Lower leg skin (tissue), 4 donors: ENCODE results near the gene ATP13A2. TPM values are rescaled to one million over a fixed set of nuclear protein-coding genes. Genes with fewer than 3 reads are reported as not detected.

ENCODE experiments used
- DNase-seq, 2 donors: peaks; one replicate each; pipeline ENCODE4 v3.0.0-alpha.2; 2019; ENCODE audit warnings: low spot score in 2 of 2
- H3K4me3 ChIP-seq: fragments of 200-600 bp; sonication (generic); 2 replicates; pipeline ENCODE4 v1.5.1; 2017; ENCODE audit warnings: mild to moderate bottlenecking, low read depth; ENCODE audit not compliant: poor library complexity, severe bottlenecking
- CTCF ChIP-seq, 3 donors: fragments of 450-650 bp; IDR thresholded peaks; one replicate each; pipeline ENCODE4 v1.5.1; 2016; ENCODE audit warnings: antibody characterized with exemption in 3 of 3, mild to moderate bottlenecking in 3 of 3, moderate library complexity in 2 of 3
- POLR2A ChIP-seq, 2 donors: fragments of 450-650 bp; IDR thresholded peaks; one replicate each; pipeline ENCODE4 v1.6.1; 2016 to 2017; ENCODE audit warnings: antibody characterized with exemption in 2 of 2, mild to moderate bottlenecking in 1 of 2, moderate library complexity in 1 of 2
- WGBS, 2 donors: methylation state at CpG; one replicate each; pipeline ENCODE4 v1.1.5; 2018; 5-methylcytosine and 5-hydroxymethylcytosine counted together
- intact Hi-C: fragments of 100-400 bp; cut with DNase I; formaldehyde crosslinking; loops from one replicate; pipeline ENCODE4 v1.15.0; 2023; ENCODE audit warnings: low total_unique reads
- total RNA-seq, 4 donors: library from RNA; depleted of rRNA; stranded (reverse); fragments of >200 nt; gene quantifications; one replicate each; pipeline ENCODE4 v1.1.0, GENCODE V29; 2016

Gene ATP13A2
- total RNA-seq, 4 donors from 2014 or later, result 22.1 to 50.2 (median 38.8) TPM

- WGBS, 2 donors, result 92 to 93% methylated on average over 13 to 19 of the region's 22 CpGs
- no peak for DNase-seq
- TF ChIP-seq POLR2A (IDR thresholded peaks at IDR 0.05) (no peak), CTCF (IDR thresholded peaks at IDR 0.05) (no peak)
- intact Hi-C loops, result no loop called here
- H3K4me3 ChIP-seq, result no peak overlapping the region
Measured at GRCh38 chr1:16989676-16990391, 21.9 kb downstream of the ATP13A2 start.

- no peak overlapping the region for H3K4me3 ChIP-seq
- WGBS, 2 donors, result 69 to 91% methylated on average over 13 of the region's 13 CpGs
- intact Hi-C loops, result no loop called here
- DNase-seq, result no peak
- TF ChIP-seq POLR2A (IDR thresholded peaks at IDR 0.05) (no peak), CTCF (IDR thresholded peaks at IDR 0.05) (no peak)
Measured at GRCh38 chr1:16988210-16988609, 23.5 kb downstream of the ATP13A2 start.

GRCh38 chr1:16986962-16987361, 24.8 kb downstream of the ATP13A2 start:
- WGBS, 2 donors, result 87 to 88% methylated on average over 6 to 16 of the region's 16 CpGs
- no peak overlapping the region for H3K4me3 ChIP-seq
- intact Hi-C loops, result no loop called here
- TF ChIP-seq CTCF (IDR thresholded peaks at IDR 0.05), result no peak
- TF ChIP-seq POLR2A (IDR thresholded peaks at IDR 0.05), result no peak
- no peak for DNase-seq

GRCh38 chr1:16986560-16986959, 25.2 kb downstream of the ATP13A2 start:
- whole genome bisulfite sequencing, 2 donors, result 83 to 95% methylated on average over 16 to 23 of the region's 23 CpGs

GRCh38 chr1:16986113-16986512, 25.6 kb downstream of the ATP13A2 start:
- no peak for TF ChIP-seq POLR2A (IDR thresholded peaks at IDR 0.05)
- TF ChIP-seq CTCF (IDR thresholded peaks at IDR 0.05), result no peak
- no peak overlapping the region for H3K4me3 ChIP-seq
- no peak for DNase-seq
- intact Hi-C loops, result no loop called here
- WGBS, 2 donors, result 89 to 90% methylated on average over 14 to 15 of the region's 19 CpGs

More at GRCh38 chr1:16986560-16986959, 25.2 kb downstream of the ATP13A2 start:
- no peak for TF ChIP-seq POLR2A (IDR thresholded peaks at IDR 0.05)
- TF ChIP-seq CTCF (IDR thresholded peaks at IDR 0.05), result no peak
- no peak overlapping the region for H3K4me3 ChIP-seq
- intact Hi-C loops, result no loop called here
- no peak for DNase-seq

GRCh38 chr1:16984717-16985116, 27.0 kb downstream of the ATP13A2 start:
- WGBS, 2 donors, result 0 to 3% methylated on average over 3 to 7 of the region's 7 CpGs
- DNase-seq, result peak; percentile 74 to 96
- TF ChIP-seq POLR2A (IDR thresholded peaks at IDR 0.05) (no peak), CTCF (IDR thresholded peaks at IDR 0.05) (no peak)
- intact Hi-C loops, result no loop called here
- no peak overlapping the region for H3K4me3 ChIP-seq
